IMR-90 (cell line): ENCODE results near the gene MCF2L. TPM values are rescaled to one million over a fixed set of nuclear protein-coding genes. Genes with fewer than 3 reads are reported as not detected.

ENCODE experiments used
- ATAC-seq: fragments of 200-7000 bp; cut with Tn5 transposase; 2 replicates; pipeline ENCODE4 v1.9.1; 2020; ENCODE audit warnings: low read depth, mild to moderate bottlenecking, moderate library complexity
- BruUV-seq: library from RNA; stranded (reverse); fragments of 400-500 nt; replicated peaks from 2 replicates; lab custom pipeline; 2021; lab: Mats Ljungman, UMichigan
- CTCF ChIA-PET: fragments of 300-600 bp; formaldehyde crosslinking; extraction: SDS; loops from one replicate; lab custom pipeline; 2021; ENCODE audit warnings: antibody characterized with exemption; lab: Yijun Ruan, JAX
- POLR2A ChIA-PET: fragments of 300-600 bp; sonication (Branson Sonifier 250); formaldehyde crosslinking; loops from one replicate; lab custom pipeline; 2022; ENCODE audit warnings: antibody characterized with exemption; ENCODE audit not compliant: unreplicated experiment; lab: Charles Lee
- DNase-seq: peaks from one replicate; pipeline ENCODE4 v3.0.0; 2013
- H2AFZ ChIP-seq: replicated peaks from 2 replicates; pipeline ENCODE3; 2013; ENCODE audit warnings: low read length, mild to moderate bottlenecking; ENCODE audit not compliant: poor library complexity
- H2AK5ac ChIP-seq: 2 replicates; pipeline ENCODE4 v1.6.1; 2013; ENCODE audit warnings: low read depth, low read length, inconsistent platforms
- H2AK9ac ChIP-seq: replicated peaks from 2 replicates; pipeline ENCODE3; 2013; ENCODE audit warnings: mild to moderate bottlenecking, low read depth, low read length, moderate library complexity; ENCODE audit not compliant: poor library complexity
- H2BK120ac ChIP-seq: 2 replicates; pipeline ENCODE4 v1.6.1; 2013; ENCODE audit warnings: low read depth, low read length, inconsistent platforms
- H2BK15ac ChIP-seq: 3 replicates; pipeline ENCODE4 v1.6.1; 2013; ENCODE audit warnings: low read depth, low read length, inconsistent platforms
- H2BK20ac ChIP-seq: 2 replicates; pipeline ENCODE4 v1.6.1; 2013; ENCODE audit warnings: low read depth, mild to moderate bottlenecking, inconsistent platforms, low read length, moderate library complexity
- H2BK5ac ChIP-seq: 2 replicates; pipeline ENCODE4 v1.6.1; 2013; ENCODE audit warnings: mild to moderate bottlenecking, low read depth, low read length, inconsistent platforms; ENCODE audit not compliant: poor library complexity, severe bottlenecking
- H3K14ac ChIP-seq: replicated peaks from 2 replicates; pipeline ENCODE4 v1.6.1; 2013; ENCODE audit warnings: low read depth, low read length, inconsistent platforms
- H3K18ac ChIP-seq: 2 replicates; pipeline ENCODE4 v1.6.1; 2013; ENCODE audit warnings: low read depth, low read length, control low read depth
- H3K23ac ChIP-seq: 2 replicates; pipeline ENCODE4 v1.6.1; 2013; ENCODE audit warnings: low read depth, low read length, inconsistent platforms
- H3K27ac ChIP-seq: 2 replicates; pipeline ENCODE4 v1.5.1; 2013; ENCODE audit warnings: mild to moderate bottlenecking, control low read depth, low read length; ENCODE audit not compliant: insufficient read depth
- H3K27me3 ChIP-seq: 2 replicates; pipeline ENCODE4 v1.6.1; 2013; ENCODE audit warnings: low read length; ENCODE audit not compliant: control insufficient read depth, insufficient read depth
- H3K36me3 ChIP-seq: 2 replicates; pipeline ENCODE4 v1.6.1; 2013; ENCODE audit warnings: low read length, mixed read lengths; ENCODE audit not compliant: control insufficient read depth, insufficient read depth
- H3K4ac ChIP-seq: 2 replicates; pipeline ENCODE4 v1.6.1; 2013; ENCODE audit warnings: low read depth, low read length, inconsistent platforms
- H3K4me1 ChIP-seq: 2 replicates; pipeline ENCODE4 v1.6.1; 2013; ENCODE audit warnings: low read length, mixed read lengths; ENCODE audit not compliant: control insufficient read depth, insufficient read depth
- H3K4me2 ChIP-seq: 2 replicates; pipeline ENCODE4 v1.6.1; 2013; ENCODE audit warnings: low read depth, mild to moderate bottlenecking, control low read depth, low read length, moderate library complexity
- H3K4me3 ChIP-seq: 2 replicates; pipeline ENCODE4 v1.5.1; 2013; ENCODE audit warnings: low read depth, mild to moderate bottlenecking, control low read depth, low read length, moderate library complexity; ENCODE audit not compliant: insufficient read depth
- H3K56ac ChIP-seq: 2 replicates; pipeline ENCODE4 v1.6.1; 2013; ENCODE audit warnings: low read length, inconsistent platforms; ENCODE audit not compliant: insufficient read depth; ENCODE audit errors: extremely low read depth
- H3K79me1 ChIP-seq, 2 experiments: 2 replicates each; pipeline ENCODE4 v1.6.1; 2013; ENCODE audit warnings: low read length in 2 of 2, inconsistent platforms in 1 of 2, low read depth in 1 of 2
- H3K9ac ChIP-seq: 2 replicates; pipeline ENCODE4 v1.6.1; 2013; ENCODE audit warnings: low read depth, low read length, control low read depth
- H3K9me1 ChIP-seq: 2 replicates; pipeline ENCODE4 v1.6.1; 2013; ENCODE audit warnings: low read length, inconsistent platforms; ENCODE audit not compliant: insufficient read depth
- H3K9me3 ChIP-seq: 2 replicates; pipeline ENCODE4 v1.6.1; 2013; ENCODE audit warnings: low read length; ENCODE audit not compliant: control insufficient read depth, insufficient read depth
- H4K20me1 ChIP-seq: 2 replicates; pipeline ENCODE4 v1.6.1; 2013; ENCODE audit warnings: low read length, inconsistent platforms; ENCODE audit not compliant: insufficient read depth
- H4K5ac ChIP-seq: 2 replicates; pipeline ENCODE4 v1.6.1; 2013; ENCODE audit warnings: mild to moderate bottlenecking, low read depth, low read length, control low read depth
- H4K8ac ChIP-seq, 2 experiments: 2 replicates each; pipeline ENCODE4 v1.6.1; 2013; ENCODE audit warnings: low read depth in 2 of 2, low read length in 2 of 2, control low read depth in 1 of 2, inconsistent platforms in 1 of 2
- H4K91ac ChIP-seq: 2 replicates; pipeline ENCODE4 v1.6.1; 2013; ENCODE audit warnings: low read depth, low read length, inconsistent platforms; ENCODE audit not compliant: insufficient read depth
- BHLHE40 ChIP-seq: fragments of 150-350 bp; IDR thresholded peaks from 2 replicates; pipeline ENCODE4 v1.6.1; 2016; ENCODE audit warnings: mild to moderate bottlenecking, low read depth, low read length
- CEBPB ChIP-seq: IDR thresholded peaks from 2 replicates; pipeline ENCODE4 v1.6.1; 2012; ENCODE audit warnings: low read depth, low read length, improper control_type of control experiment
- CTCF ChIP-seq: conservative IDR thresholded peaks from 2 replicates; pipeline ENCODE4 v1.5.1; 2012; ENCODE audit warnings: mild to moderate bottlenecking, low read depth, low read length, improper control_type of control experiment
- FOS ChIP-seq: fragments of 150-350 bp; IDR thresholded peaks from 2 replicates; pipeline ENCODE4 v1.6.1; 2016; ENCODE audit warnings: low read depth, low read length
- MAZ ChIP-seq: IDR thresholded peaks from 2 replicates; pipeline ENCODE4 v1.6.1; 2012; ENCODE audit warnings: low read depth, mild to moderate bottlenecking, low read length, improper control_type of control experiment, moderate library complexity, borderline replicate concordance
- MXI1 ChIP-seq: IDR thresholded peaks from 2 replicates; pipeline ENCODE4 v1.6.1; 2012; ENCODE audit warnings: low read depth, mild to moderate bottlenecking, low read length, moderate library complexity, borderline replicate concordance
- NFE2L2 ChIP-seq: fragments of 150-350 bp; IDR thresholded peaks from 2 replicates; pipeline ENCODE4 v1.6.1; 2016; ENCODE audit warnings: low read depth, mild to moderate bottlenecking, low read length
- POLR2A ChIP-seq: IDR thresholded peaks from 2 replicates; pipeline ENCODE4 v1.6.1; 2012; ENCODE audit warnings: mild to moderate bottlenecking, low read depth, low read length
- RAD21 ChIP-seq: IDR thresholded peaks from 2 replicates; pipeline ENCODE4 v1.6.1; 2012; ENCODE audit warnings: low read length, improper control_type of control experiment
- RCOR1 ChIP-seq: IDR thresholded peaks from 2 replicates; pipeline ENCODE4 v1.6.1; 2012; ENCODE audit warnings: mild to moderate bottlenecking, low read length, improper control_type of control experiment; ENCODE audit not compliant: insufficient replicate concordance
- RFX5 ChIP-seq: IDR thresholded peaks from 2 replicates; pipeline ENCODE4 v1.8.0; 2012; ENCODE audit warnings: low read depth, mild to moderate bottlenecking, low read length, moderate library complexity
- WGBS, 2 experiments: methylation state at CpG; one replicate each; pipeline versions ENCODE4 v1.1.5 to v1.1.7; 2013; ENCODE audit warnings: missing lambda C conversion rate in 2 of 2; ENCODE audit not compliant: insufficient read length in 1 of 2; ENCODE audit errors: extremely low coverage in 2 of 2; 5-methylcytosine and 5-hydroxymethylcytosine counted together
- dilution Hi-C: fragments of 300-500 bp; cut with HindIII; formaldehyde crosslinking; loops from one replicate; pipeline ENCODE4 v1.14.3; 2018; ENCODE audit warnings: low sequenced_read_pairs; ENCODE audit not compliant: unreplicated experiment
- in situ Hi-C: fragments of 300-500 bp; cut with MboI; formaldehyde crosslinking; loops from 3 replicates; pipeline ENCODE4 v1.14.3; 2019; ENCODE audit warnings: low sequenced_read_pairs, inconsistent platforms, mixed read lengths
- intact Hi-C: fragments of 100-400 bp; cut with micrococcal nuclease; formaldehyde crosslinking; loops from 2 replicates; pipeline ENCODE4 v1.10.0; 2022
- polyA plus RNA-seq, 3 experiments: library from polyadenylated mRNA; depleted of rRNA; stranded (reverse); fragments of >200 nt; gene quantifications; 2 replicates each; pipeline ENCODE4 v1.2.3, GENCODE V29; 2012; ENCODE audit warnings: low replicate concordance in 1 of 3
- total RNA-seq: library from RNA; depleted of rRNA; stranded (reverse); fragments of >200 nt; gene quantifications from 2 replicates; pipeline ENCODE4 v1.2.3, GENCODE V29; 2012
- TF ChIP-seq, protein P1 (sequence below): fragments of 150-350 bp; IDR thresholded peaks from 2 replicates; pipeline ENCODE4 v1.6.1; 2016; ENCODE audit warnings: low read depth, mild to moderate bottlenecking, low read length, moderate library complexity, borderline replicate concordance
- TF ChIP-seq, protein P2 (sequence below): fragments of 150-350 bp; IDR thresholded peaks from 2 replicates; pipeline ENCODE4 v1.6.1; 2017; ENCODE audit warnings: mild to moderate bottlenecking, antibody characterized with exemption, low read length, low read depth

The MCF2L gene
- total and polyA plus RNA-seq, 2 of the 4 experiments (the other 2 are of a cell fraction): 0.18 TPM; not detected in 1

- no peak overlapping the region for H2BK20ac ChIP-seq
- no peak overlapping the region for H3K14ac ChIP-seq
- no peak for TF ChIP-seq NFE2L2
- TF ChIP-seq, protein P1, sequence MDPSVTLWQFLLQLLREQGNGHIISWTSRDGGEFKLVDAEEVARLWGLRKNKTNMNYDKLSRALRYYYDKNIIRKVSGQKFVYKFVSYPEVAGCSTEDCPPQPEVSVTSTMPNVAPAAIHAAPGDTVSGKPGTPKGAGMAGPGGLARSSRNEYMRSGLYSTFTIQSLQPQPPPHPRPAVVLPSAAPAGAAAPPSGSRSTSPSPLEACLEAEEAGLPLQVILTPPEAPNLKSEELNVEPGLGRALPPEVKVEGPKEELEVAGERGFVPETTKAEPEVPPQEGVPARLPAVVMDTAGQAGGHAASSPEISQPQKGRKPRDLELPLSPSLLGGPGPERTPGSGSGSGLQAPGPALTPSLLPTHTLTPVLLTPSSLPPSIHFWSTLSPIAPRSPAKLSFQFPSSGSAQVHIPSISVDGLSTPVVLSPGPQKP: no peak
- TF ChIP-seq RCOR1: no peak
- TF ChIP-seq FOS: no peak
- TF ChIP-seq CTCF: no peak
- TF ChIP-seq BHLHE40: no peak
- TF ChIP-seq POLR2A: no peak
- no peak for TF ChIP-seq CEBPB
- no peak for TF ChIP-seq MAZ
- TF ChIP-seq RAD21: no peak
- TF ChIP-seq, protein P2, sequence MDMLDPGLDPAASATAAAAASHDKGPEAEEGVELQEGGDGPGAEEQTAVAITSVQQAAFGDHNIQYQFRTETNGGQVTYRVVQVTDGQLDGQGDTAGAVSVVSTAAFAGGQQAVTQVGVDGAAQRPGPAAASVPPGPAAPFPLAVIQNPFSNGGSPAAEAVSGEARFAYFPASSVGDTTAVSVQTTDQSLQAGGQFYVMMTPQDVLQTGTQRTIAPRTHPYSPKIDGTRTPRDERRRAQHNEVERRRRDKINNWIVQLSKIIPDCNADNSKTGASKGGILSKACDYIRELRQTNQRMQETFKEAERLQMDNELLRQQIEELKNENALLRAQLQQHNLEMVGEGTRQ: no peak
- no peak for TF ChIP-seq RFX5
- TF ChIP-seq MXI1: no peak
- H2BK120ac ChIP-seq: no peak overlapping the region
- no peak overlapping the region for H2AFZ ChIP-seq
- H3K9ac ChIP-seq: no peak overlapping the region
- dilution Hi-C loops (no loop called here), intact Hi-C loops (no loop called here), in situ Hi-C loops (no loop called here)
- H2BK15ac ChIP-seq: no peak overlapping the region
- H3K4me1 ChIP-seq: no peaks in the 10 kb centered on the region
- BruUV-seq: no TSS peak
- no peak overlapping the region for H2AK5ac ChIP-seq
- 91% methylated on average over 17 of the region's 18 CpGs; no CpG with 5 or more reads in 1 of the 2 experiments for WGBS, 2 experiments
- H3K27me3 ChIP-seq: peaks cover 4% of the 10 kb centered on the region; the same call in 1 of the 2 replicates
- H3K18ac ChIP-seq: no peak overlapping the region
- ChIA-PET POLR2A (no interaction called here), CTCF (no interaction called here)
- H4K20me1 ChIP-seq: no peaks in the 10 kb centered on the region
- H3K36me3 ChIP-seq: 0 out of 2 replicates have a peak, but pooled peaks cover 1% of the 10 kb centered on the region
- no peaks in the 10 kb centered on the region for H3K79me1 ChIP-seq
- H3K4ac ChIP-seq: no peak overlapping the region
- H4K8ac ChIP-seq: no peak overlapping the region
- no peak overlapping the region for H3K23ac ChIP-seq
- DNase-seq (no peak), ATAC-seq (no peak)
- no peak overlapping the region for H2BK5ac ChIP-seq
- no peak overlapping the region for H3K56ac ChIP-seq
- no peaks in the 10 kb centered on the region for H3K9me1 ChIP-seq
- H2AK9ac ChIP-seq: no peak overlapping the region
- no peak overlapping the region for H4K5ac ChIP-seq
- no peak overlapping the region for H4K91ac ChIP-seq
- no peak overlapping the region for H3K4me2 ChIP-seq
- H3K9me3 ChIP-seq: no peaks in the 10 kb centered on the region
- no peak overlapping the region for H3K27ac ChIP-seq
- no peak overlapping the region for H3K4me3 ChIP-seq
These were observed 172.6 kb downstream of the MCF2L start for GRCh38 chr13:113141601-113141970.
